K562 (cell line): ENCODE data around the gene LRFN2. TPM values are rescaled to one million over a fixed set of nuclear protein-coding genes. Genes with fewer than 3 reads are reported as not detected.

ENCODE experiments used
- ATAC-seq: fragments of 200-7000 bp; cut with Tn5 transposase; 3 replicates; pipeline ENCODE4 v1.9.1; 2020; ENCODE audit warnings: moderate library complexity
- BruUV-seq: library from RNA; stranded (reverse); fragments of 400-500 nt; replicated peaks from 2 replicates; lab custom pipeline; 2021; lab: Mats Ljungman, UMichigan
- CTCF ChIA-PET: fragments of 300-600 bp; formaldehyde crosslinking; extraction: SDS; loops from one replicate; lab custom pipeline; 2021; ENCODE audit warnings: low intra/inter-chr PET ratio; lab: Yijun Ruan, JAX
- POLR2A ChIA-PET: fragments of 300-600, 350-650 bp; sonication (Branson Sonifier 250); formaldehyde crosslinking; extraction: SDS; loops from one replicate; lab custom pipeline; 2021; ENCODE audit warnings: antibody characterized with exemption, inconsistent platforms; lab: Yijun Ruan, JAX
- DNase-seq, 4 experiments: peaks; one replicate each; pipeline versions ENCODE4 v3.0.0 to v3.0.0-alpha.2; 2011 to 2018; ENCODE audit warnings: low spot score in 3 of 4, mixed read lengths in 3 of 4; ENCODE audit errors: extremely low read depth in 1 of 4
- FAIRE-seq: peaks from 2 replicates; lab custom pipeline; 2011; peaks lifted over from hg19 to GRCh38; lab: Jason Lieb, UNC
- H2AFZ ChIP-seq: 2 replicates; pipeline ENCODE4 v1.6.0; 2011; ENCODE audit warnings: low read depth, low read length, control low read depth, inconsistent platforms
- H3K27ac ChIP-seq: fragments of 200-600 bp; 3 replicates; pipeline ENCODE4 v1.8.0; 2011; ENCODE audit warnings: low read depth, mild to moderate bottlenecking, control low read depth, inconsistent platforms, low read length, moderate library complexity, mixed read lengths; ENCODE audit errors: extremely low read depth
- H3K27me3 ChIP-seq, 2 experiments: fragments of 300-600 bp in 1 of 2; 2 replicates in 1 of 2; 3 replicates in 1 of 2; pipeline versions ENCODE4 v1.6.0 to v1.8.0; 2011; ENCODE audit warnings: inconsistent platforms in 2 of 2, low read length in 2 of 2, mild to moderate bottlenecking in 1 of 2, mixed read lengths in 1 of 2, moderate library complexity in 1 of 2; ENCODE audit not compliant: control insufficient read depth in 2 of 2, insufficient read depth in 2 of 2
- H3K36me3 ChIP-seq: fragments of 300-600 bp; 3 replicates; pipeline ENCODE4 v1.8.0; 2011; ENCODE audit warnings: mild to moderate bottlenecking, low read length, inconsistent platforms; ENCODE audit not compliant: control insufficient read depth, insufficient read depth
- H3K4me1 ChIP-seq, 2 experiments: fragments of 200-600 bp in 1 of 2; replicated peaks in 1 of 2; 2 replicates in 1 of 2; 3 replicates in 1 of 2; pipeline versions ENCODE4 v1.5.1 to v1.8.0; 2011; ENCODE audit warnings: inconsistent platforms in 2 of 2, low read length in 2 of 2, mild to moderate bottlenecking in 1 of 2, mixed read lengths in 1 of 2, moderate library complexity in 1 of 2; ENCODE audit not compliant: control insufficient read depth in 2 of 2, insufficient read depth in 2 of 2
- H3K4me2 ChIP-seq: 2 replicates; pipeline ENCODE4 v1.6.1; 2011; ENCODE audit warnings: low read length, control low read depth, inconsistent platforms, mixed read lengths; ENCODE audit not compliant: insufficient read depth
- H3K4me3 ChIP-seq: fragments of 200-600 bp; sonication (generic), shearing (Covaris generic); 2 replicates; pipeline ENCODE4 v1.5.1; 2016; ENCODE audit warnings: control low read depth, inconsistent platforms
- H3K79me2 ChIP-seq: fragments of 200-600 bp; 3 replicates; pipeline ENCODE4 v1.8.0; 2011; ENCODE audit warnings: low read length, inconsistent platforms; ENCODE audit not compliant: control insufficient read depth, insufficient read depth
- H3K9ac ChIP-seq, 2 experiments: 2 replicates each; pipeline versions ENCODE4 v1.6.0 to v1.6.1; 2011; ENCODE audit warnings: low read depth in 2 of 2, low read length in 2 of 2, control low read depth in 1 of 2, inconsistent platforms in 1 of 2, mild to moderate bottlenecking in 1 of 2, mixed read lengths in 1 of 2; ENCODE audit not compliant: insufficient read depth in 1 of 2
- H3K9me1 ChIP-seq: one replicate; pipeline ENCODE4 v1.6.0; 2011; ENCODE audit warnings: inconsistent platforms, mild to moderate bottlenecking, low read length, moderate library complexity; ENCODE audit not compliant: control insufficient read depth, insufficient read depth
- H3K9me3 ChIP-seq: replicated peaks from 2 replicates; pipeline ENCODE4 v1.5.1; 2011; ENCODE audit warnings: low read depth, low read length, inconsistent platforms; ENCODE audit not compliant: control insufficient read depth, insufficient read depth
- H4K20me1 ChIP-seq: replicated peaks from 2 replicates; pipeline ENCODE4 v1.6.1; 2011; ENCODE audit warnings: low read length, inconsistent platforms, mixed read lengths; ENCODE audit not compliant: control insufficient read depth, insufficient read depth
- ARID2 ChIP-seq: fragments of 450-650 bp; IDR thresholded peaks from 2 replicates; pipeline ENCODE4 v1.6.1; 2017; ENCODE audit warnings: antibody characterized with exemption, mild to moderate bottlenecking
- CHAMP1 ChIP-seq: fragments of 450-650 bp; IDR thresholded peaks from 2 replicates; pipeline ENCODE4 v1.6.1; 2016; ENCODE audit warnings: mild to moderate bottlenecking
- CREB1 ChIP-seq, 2 experiments: sonication (generic) in 1 of 2; formaldehyde crosslinking in 1 of 2; IDR thresholded peaks; 2 replicates each; pipeline versions ENCODE4 v1.6.1 to v1.8.0; 2012 to 2022; ENCODE audit warnings: inconsistent platforms in 1 of 2, mild to moderate bottlenecking in 1 of 2, missing genetic modification reagents in 1 of 2, moderate library complexity in 1 of 2
- IRF1 ChIP-seq: sonication (generic); formaldehyde crosslinking; IDR thresholded peaks from 2 replicates; pipeline ENCODE4 v1.8.0; 2022; ENCODE audit warnings: missing genetic modification reagents, mild to moderate bottlenecking, borderline replicate concordance
- MYBL2 ChIP-seq, 2 experiments: fragments of 450-650 bp in 1 of 2; sonication (generic) in 1 of 2; formaldehyde crosslinking in 1 of 2; IDR thresholded peaks; 2 replicates each; pipeline versions ENCODE4 v1.6.1 to v1.8.1; 2017 to 2022; ENCODE audit warnings: borderline replicate concordance in 1 of 2, inconsistent platforms in 1 of 2, low read depth in 1 of 2, mild to moderate bottlenecking in 1 of 2, missing genetic modification reagents in 1 of 2, moderate library complexity in 1 of 2
- NCOA6 ChIP-seq: fragments of 450-650 bp; IDR thresholded peaks from 2 replicates; pipeline ENCODE4 v1.6.1; 2017; ENCODE audit warnings: mild to moderate bottlenecking
- NR1H2 ChIP-seq: sonication (generic); formaldehyde crosslinking; IDR thresholded peaks from 2 replicates; pipeline ENCODE4 v1.4.0; 2020; ENCODE audit warnings: mild to moderate bottlenecking, missing genetic modification reagents
- POLR2AphosphoS2 ChIP-seq: IDR thresholded peaks from 2 replicates; pipeline ENCODE4 v1.6.1; 2012; ENCODE audit warnings: low read length, improper control_type of control experiment
- SMAD4 ChIP-seq: fragments of 250-450 bp; sonication (Bioruptor Pico); conservative IDR thresholded peaks from 2 replicates; pipeline ENCODE4 v1.8.0; 2021; ENCODE audit warnings: inconsistent platforms, mild to moderate bottlenecking, moderate library complexity
- ZBTB1 ChIP-seq: sonication (generic); formaldehyde crosslinking; IDR thresholded peaks from 2 replicates; pipeline ENCODE4 v1.8.1; 2023; ENCODE audit warnings: missing genetic modification reagents, low read depth, mild to moderate bottlenecking, borderline replicate concordance
- ZBTB9 ChIP-seq: fragments of 450-650 bp; formaldehyde crosslinking; IDR thresholded peaks from 2 replicates; pipeline ENCODE4 v1.4.0; 2020; ENCODE audit warnings: mild to moderate bottlenecking, moderate library complexity
- ZNF175 ChIP-seq: fragments of 200-800 bp; sonication (Bioruptor generic); IDR thresholded peaks from 2 replicates; pipeline ENCODE4 v1.6.1; 2016; ENCODE audit warnings: low read depth, mild to moderate bottlenecking, missing genetic modification characterization, missing compliant biosample characterization
- ZNF212 ChIP-seq: fragments of 450-650 bp; formaldehyde crosslinking; IDR thresholded peaks from 2 replicates; pipeline ENCODE4 v1.4.0; 2020; ENCODE audit warnings: mild to moderate bottlenecking
- ZNF639 ChIP-seq, 2 experiments: fragments of 200-800 bp in 1 of 2; sonication (Bioruptor generic) in 1 of 2; sonication (generic) in 1 of 2; formaldehyde crosslinking in 1 of 2; IDR thresholded peaks in 1 of 2; conservative IDR thresholded peaks in 1 of 2; 2 replicates each; pipeline versions ENCODE4 v1.5.0 to v1.6.1; 2016 to 2020; ENCODE audit warnings: missing compliant biosample characterization in 1 of 2, missing genetic modification characterization in 1 of 2, missing genetic modification reagents in 1 of 2
- WGBS: fragments of 100-300 bp; shearing (Covaris generic); methylation state at CpG from one replicate; pipeline ENCODE4 v1.1.6; 2016; ENCODE audit warnings: low coverage, mixed read lengths; ENCODE audit not compliant: insufficient coverage; ENCODE audit errors: missing lambda C conversion rate; 5-methylcytosine and 5-hydroxymethylcytosine counted together
- in situ Hi-C: fragments of 300-500 bp; cut with MboI; formaldehyde crosslinking; loops from 4 replicates; pipeline ENCODE4 v1.15.0; 2018; ENCODE audit warnings: inconsistent platforms, mixed read lengths
- intact Hi-C: fragments of 100-400 bp; cut with micrococcal nuclease; formaldehyde crosslinking; loops from 2 replicates; pipeline ENCODE4 v1.14.2; 2022
- polyA plus RNA-seq, 8 experiments: library from polyadenylated mRNA; depleted of rRNA in 4 of 8; stranded (reverse) in 5 of 8; unstranded in 3 of 8; fragments of >200 nt; fragmentation: Nextera tagmentation in 2 of 8; fragmentation: Illumina TruSeq in 1 of 8; extraction: Ambion mirVana in 2 of 8; extraction: Trizol in 1 of 8; gene quantifications; 2 replicates each; pipeline versions ENCODE4 v1.2.1 to v1.2.3, GENCODE V29; 2011 to 2014; ENCODE audit warnings: inconsistent platforms in 1 of 8, missing spikeins in 1 of 8
- total RNA-seq, 7 experiments: library from RNA; depleted of rRNA in 6 of 7; stranded (reverse); fragments of >200 nt in 6 of 7; fragmentation: Illumina TruSeq in 2 of 7; extraction: Trizol in 2 of 7; gene quantifications; 2 replicates each; pipeline versions ENCODE4 v1.2.1 to v1.2.3, GENCODE V29; 2011 to 2021; ENCODE audit warnings: low replicate concordance in 1 of 7

Gene LRFN2
- total and polyA plus RNA-seq, 9 of the 15 experiments (the other 6 are each of a cell fraction or from before 2014, with no cell fraction given) = not detected

- ChIA-PET CTCF (no interaction called here), POLR2A (no interaction called here)
- Histone ChIP-seq H3K27ac (no peak overlapping the region), H3K27me3 (peaks cover 13 to 43% of the 10 kb centered on the region in 2 experiments; a peak in 3 of 5 replicates), H3K36me3 (no peaks in the 10 kb centered on the region), H3K9me1 (no peaks in the 10 kb centered on the region), H3K9ac (no peak overlapping the region; a peak in 1 of 4 replicates), H3K4me2 (no peak overlapping the region), H3K79me2 (no peaks in the 10 kb centered on the region), H4K20me1 (0 out of 2 replicates have a peak, but pooled peaks cover 4% of the 10 kb centered on the region), H3K4me1 (peaks cover 0 to 9% of the 10 kb centered on the region in 2 experiments; a peak in 2 of 5 replicates), H3K9me3 (no peaks in the 10 kb centered on the region), H3K4me3 (no peak overlapping the region), H2AFZ (no peak overlapping the region)
- in situ Hi-C loops (no loop called here), intact Hi-C loops (no loop called here)
- FAIRE-seq = no peak
- BruUV-seq = no TSS peak
- WGBS = 4% methylated on average over 6 of the region's 6 CpGs
- no peak for DNase-seq
- TF ChIP-seq SMAD4 (CRISPR knock-in tag) (no peak), IRF1 (CRISPR knock-in tag) (no peak), CREB1 (IDR thresholded peaks at IDR 0.05) (no peak), CREB1 (CRISPR knock-in tag; IDR thresholded peaks at IDR 0.05) (no peak), ARID2 (no peak), NCOA6 (no peak), ZNF639 (CRISPR knock-in tag; conservative IDR thresholded peaks at IDR 0.05 in 1 of 2, IDR thresholded peaks at IDR 0.05 in 1 of 2) (no peak), CHAMP1 (no peak), ZNF175 (no peak), ZNF212 (CRISPR knock-in tag) (no peak), MYBL2 (IDR thresholded peaks at IDR 0.05; ENCODE audit: low read depth) (no peak), MYBL2 (CRISPR knock-in tag; IDR thresholded peaks at IDR 0.05; ENCODE audit: borderline replicate concordance) (no peak), ZBTB9 (no peak), ZBTB1 (CRISPR knock-in tag) (no peak), POLR2AphosphoS2 (no peak), NR1H2 (CRISPR knock-in tag) (no peak)
- ATAC-seq = no peak
Observed at GRCh38 chr6:40432982-40433381, 154.2 kb downstream of the LRFN2 start.
